ENCODE data around the gene NLRP6.
A peak's percentile ranks its signal among the peaks of the same experiment; 100 is the strongest.
"Not testable (repeated sequence)": the region's sequence is repeated elsewhere in the genome, so short reads cannot be mapped to it uniquely, and the experiment has no call there.

Gene NLRP6

DNA sequence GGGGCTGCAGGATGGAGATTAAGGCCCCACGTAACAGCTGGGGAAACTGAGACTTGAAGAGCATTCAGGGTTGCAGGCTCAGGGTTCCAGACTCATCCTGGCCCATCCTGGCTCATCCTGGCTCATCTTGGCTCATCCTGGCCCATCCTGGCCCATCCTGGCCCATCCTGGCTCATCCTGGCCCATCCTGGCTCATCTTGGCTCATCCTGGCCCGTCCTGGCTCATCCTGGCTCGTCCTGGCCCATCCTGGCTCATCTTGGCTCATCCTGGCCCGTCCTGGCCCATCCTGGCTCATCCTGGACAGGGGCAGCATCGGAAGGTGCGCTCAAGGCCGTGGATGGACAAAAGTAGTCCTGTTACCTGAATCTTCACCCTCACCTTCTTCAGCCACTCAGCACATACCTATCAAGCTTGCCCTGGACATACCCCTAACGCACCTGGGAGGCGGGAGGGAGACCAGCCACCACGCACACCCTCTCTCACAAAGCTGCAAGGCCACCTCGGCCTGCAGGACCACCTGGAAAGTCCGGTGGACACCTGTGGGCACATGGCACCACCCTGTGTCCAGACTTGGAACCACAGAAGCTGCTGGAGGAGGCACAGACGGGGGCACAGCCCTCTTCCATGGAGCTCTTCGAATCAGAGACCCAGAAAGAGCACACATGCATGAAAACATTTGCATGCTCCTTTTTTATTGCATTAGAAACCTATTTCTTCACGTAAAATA is 20.3 kb upstream of the NLRP6 start:
- peaks cover 5% of the 10 kb centered on the region for H3K4me1 Mint-ChIP-seq
- peaks cover 20% of the 10 kb centered on the region for H3K9me3 Mint-ChIP-seq
- peak overlapping the region; percentile 42 for H3K27ac Mint-ChIP-seq
- DNase-seq = no peak
- H3K4me3 Mint-ChIP-seq = no peak overlapping the region
- TF ChIP-seq CTCF (IDR thresholded peaks at IDR 0.05) = no peak
- H3K27me3 Mint-ChIP-seq (ENCODE audit: low read depth, poor library complexity) = peaks cover 15% of the 10 kb centered on the region
- H3K36me3 Mint-ChIP-seq (ENCODE audit: low read depth) = peaks cover 10% of the 10 kb centered on the region

DNA sequence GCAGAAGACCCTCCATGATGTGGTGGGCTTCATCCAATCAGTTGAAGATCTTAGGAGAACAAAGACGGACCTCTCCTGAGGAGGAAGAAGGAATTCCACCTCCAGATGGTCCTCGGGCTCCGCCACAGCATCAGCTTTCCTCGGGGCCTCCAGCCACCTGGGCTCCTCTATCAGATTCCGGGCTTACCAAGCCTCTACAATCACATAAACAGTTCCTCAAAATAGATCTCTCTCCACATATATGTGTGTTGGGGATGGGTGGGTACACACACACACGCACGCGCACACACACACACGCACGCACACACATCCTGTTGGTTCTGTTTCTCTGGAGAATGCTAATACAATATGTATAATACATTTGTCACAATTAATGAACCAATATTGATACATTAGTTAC is 18.8 kb upstream of the NLRP6 start:
- Mint-ChIP-seq H3K27me3 (ENCODE audit: low read depth, poor library complexity) (peaks cover 15% of the 10 kb centered on the region), H3K4me1 (peaks cover 5% of the 10 kb centered on the region), H3K36me3 (ENCODE audit: low read depth) (no peaks in the 10 kb centered on the region), H3K4me3 (no peak overlapping the region), H3K9me3 (peaks cover 27% of the 10 kb centered on the region), H3K27ac (no peak overlapping the region)
- no peak for DNase-seq
- no peak for TF ChIP-seq CTCF (IDR thresholded peaks at IDR 0.05)

DNA sequence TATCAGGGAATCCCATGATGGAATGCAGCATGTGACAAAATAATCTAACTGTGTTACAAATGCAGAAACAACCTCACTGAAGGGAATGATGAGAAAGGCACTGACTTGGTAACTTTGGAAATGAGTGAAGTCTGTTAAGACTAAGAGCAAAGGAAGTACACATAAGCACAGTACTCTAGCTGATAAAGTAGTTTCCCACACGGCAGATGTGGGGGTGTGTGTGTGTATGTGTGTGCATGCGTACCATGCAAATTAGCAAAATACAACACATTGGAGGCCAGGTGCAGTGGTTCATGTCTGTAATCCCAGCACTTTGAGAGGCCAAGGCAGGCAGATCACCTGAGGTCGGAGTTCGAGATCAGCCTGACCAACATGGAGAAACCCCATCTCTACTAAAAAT is 16.6 kb upstream of the NLRP6 start:
- Mint-ChIP-seq H3K4me1 (peaks cover 5% of the 10 kb centered on the region), H3K36me3 (ENCODE audit: low read depth) (no peaks in the 10 kb centered on the region), H3K27ac (no peak overlapping the region), H3K27me3 (ENCODE audit: low read depth, poor library complexity) (peaks cover 15% of the 10 kb centered on the region), H3K4me3 (no peak overlapping the region), H3K9me3 (peaks cover 40% of the 10 kb centered on the region)
- no peak for DNase-seq
- TF ChIP-seq CTCF (IDR thresholded peaks at IDR 0.05) = no peak

- no peak for DNase-seq
- H3K36me3 Mint-ChIP-seq (ENCODE audit: low read depth) = no peaks in the 10 kb centered on the region
- no peak for TF ChIP-seq CTCF (IDR thresholded peaks at IDR 0.05)
- H3K27ac Mint-ChIP-seq = no peak overlapping the region
- H3K27me3 Mint-ChIP-seq (ENCODE audit: low read depth, poor library complexity) = peaks cover 18% of the 10 kb centered on the region
- H3K4me3 Mint-ChIP-seq = no peak overlapping the region
- H3K4me1 Mint-ChIP-seq = peaks cover 27% of the 10 kb centered on the region
- peaks cover 39% of the 10 kb centered on the region for H3K9me3 Mint-ChIP-seq
These were observed 11.3 kb upstream of the NLRP6 start for GRCh38 chr11:266676-267439.

- TF ChIP-seq CTCF (IDR thresholded peaks at IDR 0.05) = no peak
- H3K4me3 Mint-ChIP-seq = no peak overlapping the region
- H3K27me3 Mint-ChIP-seq (ENCODE audit: low read depth, poor library complexity) = peaks cover 24% of the 10 kb centered on the region
These were observed 10.7 kb upstream of the NLRP6 start for GRCh38 chr11:267491-267994.

GRCh38 chr11:268716-269145 is 9.5 kb upstream of the NLRP6 start:
- not testable (repeated sequence) for DNase-seq
- Mint-ChIP-seq H3K4me3 (peak overlapping the region; percentile 28), H3K9me3 (peaks cover 33% of the 10 kb centered on the region)

More at GRCh38 chr11:267491-267994, 10.7 kb upstream of the NLRP6 start:
- Mint-ChIP-seq H3K9me3 (peaks cover 33% of the 10 kb centered on the region), H3K36me3 (ENCODE audit: low read depth) (no peaks in the 10 kb centered on the region), H3K4me1 (peaks cover 31% of the 10 kb centered on the region), H3K27ac (peak overlapping the region; percentile 74)
- no peak for DNase-seq

More at GRCh38 chr11:268716-269145, 9.5 kb upstream of the NLRP6 start:
- H3K27me3 Mint-ChIP-seq (ENCODE audit: low read depth, poor library complexity) = peaks cover 28% of the 10 kb centered on the region
- not testable (repeated sequence) for H3K27ac Mint-ChIP-seq; H3K36me3 Mint-ChIP-seq (ENCODE audit: low read depth)
- peaks cover 31% of the 10 kb centered on the region for H3K4me1 Mint-ChIP-seq
